KOPT-K1 (cell line): ENCODE data around the gene SIPA1L3.

Source experiments
- H3K27ac ChIP-seq: fragments of 200-600 bp; sonication (generic); 2 replicates; pipeline ENCODE4 v1.5.1; 2016; ENCODE audit warnings: antibody characterized with exemption, mild to moderate bottlenecking, low read depth, low read length; ENCODE audit not compliant: poor library complexity, severe bottlenecking
- H3K36me3 ChIP-seq: fragments of 200-600 bp; sonication (generic); 2 replicates; pipeline ENCODE4 v1.5.1; 2017; ENCODE audit warnings: antibody characterized with exemption, mild to moderate bottlenecking, low read length, moderate library complexity; ENCODE audit not compliant: insufficient read depth
- H3K9me3 ChIP-seq: fragments of 200-600 bp; sonication (generic); 2 replicates; pipeline ENCODE4 v1.5.1; 2017; ENCODE audit warnings: antibody characterized with exemption, low read length, mild to moderate bottlenecking; ENCODE audit not compliant: insufficient read depth, poor library complexity, severe bottlenecking

SIPA1L3 gene

DNA sequence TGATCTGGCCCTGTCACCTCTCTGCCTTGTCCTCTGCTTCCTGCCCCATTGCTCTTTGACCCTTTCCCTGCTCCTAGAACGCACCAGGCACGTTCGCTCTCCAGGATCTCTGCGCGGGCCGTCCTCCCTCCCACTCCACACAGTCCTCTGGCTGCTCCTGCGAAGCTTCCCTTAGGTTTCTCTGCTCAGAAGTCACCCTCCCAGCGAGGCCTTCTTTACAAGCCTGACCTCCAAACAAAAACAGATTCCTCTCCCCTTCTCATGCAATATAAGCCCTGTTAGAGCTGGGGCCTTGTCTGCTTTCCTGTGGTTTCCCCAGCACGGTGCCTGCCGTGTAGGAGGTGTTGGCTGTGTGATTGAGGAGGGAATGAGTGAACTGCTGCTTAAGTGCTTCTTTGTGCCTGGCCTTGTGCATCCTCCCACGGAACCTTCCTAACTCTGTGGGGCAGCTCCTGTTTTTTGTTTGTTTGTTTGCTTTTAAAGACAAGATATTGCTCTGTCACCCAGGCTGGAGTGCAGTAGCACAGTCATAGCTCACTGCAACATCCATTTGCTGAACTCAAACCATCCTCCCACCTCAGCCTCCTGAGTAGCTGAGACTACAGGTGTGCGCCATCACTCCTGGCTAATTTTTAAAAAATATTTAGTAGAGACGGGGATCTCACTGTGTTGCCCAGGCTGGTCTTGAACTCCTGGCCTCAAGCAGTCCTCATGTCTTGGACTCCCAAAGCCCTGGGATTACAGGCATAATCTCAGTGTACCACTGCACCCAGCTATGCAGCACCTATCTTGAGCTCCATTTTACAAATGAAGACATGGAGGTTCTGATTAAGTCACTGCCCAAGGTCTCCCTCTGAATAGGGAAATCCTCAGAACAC is 82.0 kb downstream of the SIPA1L3 start:
- H3K36me3 ChIP-seq, result no peaks in the 10 kb centered on the region
- no peak overlapping the region for H3K27ac ChIP-seq
- no peaks in the 10 kb centered on the region for H3K9me3 ChIP-seq

DNA sequence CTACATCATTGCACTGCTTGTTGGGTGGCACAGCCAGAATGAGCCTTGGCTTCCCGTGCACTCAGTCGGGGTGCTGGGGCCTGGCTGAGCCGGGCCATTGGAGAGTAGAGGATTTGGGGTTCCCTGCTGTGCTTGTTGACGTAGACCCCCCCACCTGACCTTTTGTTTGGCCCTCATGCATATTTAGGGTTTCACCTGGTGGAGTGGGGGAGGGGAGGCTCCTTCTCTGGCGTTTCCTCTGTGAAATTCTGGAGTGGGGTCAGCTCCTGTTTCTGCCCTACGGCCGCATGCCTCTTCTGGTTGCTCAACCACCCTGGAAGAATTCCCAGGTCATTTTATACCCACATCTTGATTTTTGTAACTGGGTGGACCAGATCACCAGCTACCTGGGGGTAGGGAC is 82.8 kb downstream of the SIPA1L3 start:
- H3K36me3 ChIP-seq, result no peaks in the 10 kb centered on the region
- no peaks in the 10 kb centered on the region for H3K9me3 ChIP-seq
- no peak overlapping the region for H3K27ac ChIP-seq

GRCh38 chr19:37990362-37990761 is 83.4 kb downstream of the SIPA1L3 start:
- H3K9me3 ChIP-seq, result no peaks in the 10 kb centered on the region
- H3K27ac ChIP-seq, result no peak overlapping the region
- H3K36me3 ChIP-seq, result no peaks in the 10 kb centered on the region

DNA sequence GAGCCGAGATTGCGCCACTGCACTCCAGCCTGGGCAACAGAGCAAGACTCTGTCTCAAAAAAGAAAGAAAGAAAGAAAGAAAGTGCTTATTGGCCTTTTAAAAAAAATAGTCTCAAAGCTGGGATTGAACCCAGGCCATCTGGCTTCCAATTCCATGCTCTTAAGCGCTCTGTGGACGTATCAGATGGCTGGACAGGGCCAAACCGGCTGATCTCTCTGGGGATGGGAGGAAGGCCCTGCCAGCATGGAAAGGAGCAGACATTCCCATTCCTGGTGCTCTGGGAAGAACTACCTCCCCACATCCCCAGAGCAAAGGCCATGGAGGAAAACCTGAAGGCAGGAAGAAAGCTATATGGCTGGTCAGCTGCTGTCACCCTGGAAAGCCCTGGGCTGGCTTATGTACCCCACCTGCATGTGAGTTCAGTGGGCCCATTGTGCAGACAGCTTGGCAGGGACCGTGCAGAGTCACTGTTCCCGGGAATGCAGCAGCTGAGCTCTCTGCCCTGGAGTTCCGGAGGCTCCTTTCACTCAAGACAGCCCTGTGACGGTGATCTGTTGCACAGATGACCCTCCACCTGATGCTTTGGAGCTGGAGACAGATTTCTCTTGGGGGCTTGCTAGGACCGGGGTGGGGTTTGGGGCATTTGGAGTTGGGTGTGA is 84.3 kb downstream of the SIPA1L3 start:
- Histone ChIP-seq H3K36me3 (no peaks in the 10 kb centered on the region), H3K27ac (no peak overlapping the region), H3K9me3 (no peaks in the 10 kb centered on the region)

- Histone ChIP-seq H3K36me3 (no peaks in the 10 kb centered on the region), H3K9me3 (no peaks in the 10 kb centered on the region), H3K27ac (no peak overlapping the region)
Observed at GRCh38 chr19:37991841-37992248, 84.8 kb downstream of the SIPA1L3 start.

GRCh38 chr19:37992761-37993160 is 85.8 kb downstream of the SIPA1L3 start:
- Histone ChIP-seq H3K36me3 (no peaks in the 10 kb centered on the region), H3K9me3 (no peaks in the 10 kb centered on the region), H3K27ac (no peak overlapping the region)

- no peak overlapping the region for H3K27ac ChIP-seq
- H3K9me3 ChIP-seq, result no peaks in the 10 kb centered on the region
- no peaks in the 10 kb centered on the region for H3K36me3 ChIP-seq
Observed at GRCh38 chr19:37994823-37995130, 87.8 kb downstream of the SIPA1L3 start.

DNA sequence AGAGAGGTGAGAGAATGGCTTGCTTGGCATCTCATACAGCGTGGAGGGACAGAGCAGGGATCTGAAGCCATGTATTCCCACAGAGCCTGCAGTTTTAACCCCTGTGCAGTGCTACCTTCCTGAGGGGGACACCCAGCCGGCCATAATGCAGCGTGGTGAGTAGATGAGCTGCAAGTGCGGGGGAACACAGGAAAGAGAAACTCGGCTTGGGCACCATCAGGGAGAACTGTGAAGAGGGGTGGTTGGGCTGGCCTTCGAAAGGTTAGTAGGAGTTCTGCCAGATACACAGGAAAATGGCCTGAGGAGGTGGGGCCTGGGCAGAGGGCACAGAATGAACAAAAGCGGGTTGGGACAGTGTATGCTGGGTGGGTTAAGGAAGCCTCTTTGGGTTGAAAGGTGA is 88.3 kb downstream of the SIPA1L3 start:
- no peak overlapping the region for H3K27ac ChIP-seq

DNA sequence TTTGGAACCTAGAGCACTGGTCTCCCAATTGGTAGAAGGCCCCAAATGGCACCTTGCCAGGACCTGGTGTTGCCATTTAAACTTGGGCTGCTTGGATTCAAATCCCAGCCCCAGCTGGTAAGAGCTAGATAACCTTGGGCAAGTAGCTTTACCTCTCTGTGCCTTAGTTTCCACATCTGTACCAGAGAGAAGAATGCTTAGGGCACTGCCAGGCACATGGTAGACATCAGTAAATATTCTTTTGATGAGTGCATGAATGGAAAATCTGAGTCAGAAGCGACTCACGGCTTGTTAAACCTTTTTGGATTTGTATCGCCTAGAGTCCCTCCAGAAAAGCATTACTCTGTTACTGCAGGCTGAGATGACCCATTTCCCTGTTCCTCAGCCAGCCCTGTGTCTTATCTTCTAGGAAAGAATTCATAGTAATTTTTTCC is 90.9 kb downstream of the SIPA1L3 start:
- Histone ChIP-seq H3K27ac (no peak overlapping the region), H3K36me3 (no peaks in the 10 kb centered on the region), H3K9me3 (no peaks in the 10 kb centered on the region)

More for the DNA sequence above, 88.3 kb downstream of the SIPA1L3 start:
- Histone ChIP-seq H3K9me3 (no peaks in the 10 kb centered on the region), H3K36me3 (no peaks in the 10 kb centered on the region)

DNA sequence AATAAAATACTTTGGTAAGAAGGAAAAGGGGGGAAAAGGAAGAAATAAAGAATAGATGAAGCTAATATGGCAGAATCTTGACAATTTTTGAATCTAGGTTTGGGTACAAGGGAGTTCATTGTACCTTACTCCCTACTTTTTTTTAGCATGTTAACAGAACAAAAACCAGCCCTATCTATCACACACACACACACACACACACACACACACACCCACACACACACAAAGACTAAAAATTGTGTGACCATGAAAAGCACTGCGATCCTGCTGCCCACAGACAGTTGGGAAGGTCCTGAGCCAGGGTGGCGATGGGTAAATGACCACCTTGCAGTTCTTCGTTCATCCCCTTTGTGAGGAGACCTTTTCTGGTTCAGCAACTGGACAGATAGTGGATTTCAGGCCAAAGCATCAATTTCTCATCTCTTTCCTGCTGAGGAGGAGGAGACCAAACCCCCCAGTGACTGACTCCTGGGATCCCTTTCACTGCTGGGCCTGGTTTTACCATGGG is 91.8 kb downstream of the SIPA1L3 start:
- Histone ChIP-seq H3K27ac (no peak overlapping the region), H3K9me3 (no peaks in the 10 kb centered on the region), H3K36me3 (no peaks in the 10 kb centered on the region)

DNA sequence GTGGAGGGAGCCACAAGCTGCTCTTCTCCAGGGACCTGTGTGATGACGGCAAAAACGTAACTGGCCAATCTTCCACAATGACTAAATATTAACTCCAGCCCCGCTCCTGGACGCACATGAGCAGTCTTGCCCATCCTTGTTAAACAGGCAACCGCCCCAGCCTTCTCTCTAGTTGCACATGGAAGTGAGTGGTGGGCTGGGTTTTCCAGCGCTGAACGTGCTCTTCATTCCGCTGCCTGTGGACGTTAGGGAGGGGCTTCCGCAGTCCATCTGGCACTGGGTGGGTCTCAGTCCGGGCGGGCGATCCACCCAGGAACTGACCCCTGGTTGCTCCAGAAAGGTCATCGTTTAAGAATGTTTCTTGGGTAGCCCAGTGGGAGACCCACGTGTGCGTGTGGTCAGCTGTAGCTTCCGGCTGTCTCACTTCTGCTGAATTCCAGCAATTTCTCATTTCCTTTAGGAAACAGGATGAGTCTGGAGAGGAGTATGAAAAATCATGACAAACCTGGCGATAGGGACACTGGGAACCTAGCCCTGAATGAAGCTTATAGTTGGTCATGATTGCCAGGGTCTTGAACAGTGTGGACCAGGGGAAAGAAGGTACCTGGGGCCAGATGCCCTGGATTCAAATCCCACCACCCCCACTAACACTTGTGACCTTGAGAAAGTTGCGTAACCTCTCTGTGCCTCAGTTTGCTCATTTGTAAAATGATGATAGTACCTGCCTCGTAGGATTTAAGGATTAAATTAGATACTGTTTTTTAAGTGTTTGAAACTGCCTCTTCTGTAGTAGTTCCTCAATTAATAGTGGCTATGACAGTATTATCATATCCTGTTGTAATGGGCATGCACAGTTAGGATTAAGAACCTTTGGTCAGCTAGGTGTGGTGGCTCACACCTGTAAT is 92.6 kb downstream of the SIPA1L3 start:
- Histone ChIP-seq H3K9me3 (no peaks in the 10 kb centered on the region), H3K36me3 (no peaks in the 10 kb centered on the region), H3K27ac (no peak overlapping the region)

- no peaks in the 10 kb centered on the region for H3K9me3 ChIP-seq
- H3K36me3 ChIP-seq, result no peaks in the 10 kb centered on the region
- H3K27ac ChIP-seq, result no peak overlapping the region
Observed at GRCh38 chr19:38001158-38001781, 94.3 kb downstream of the SIPA1L3 start.

DNA sequence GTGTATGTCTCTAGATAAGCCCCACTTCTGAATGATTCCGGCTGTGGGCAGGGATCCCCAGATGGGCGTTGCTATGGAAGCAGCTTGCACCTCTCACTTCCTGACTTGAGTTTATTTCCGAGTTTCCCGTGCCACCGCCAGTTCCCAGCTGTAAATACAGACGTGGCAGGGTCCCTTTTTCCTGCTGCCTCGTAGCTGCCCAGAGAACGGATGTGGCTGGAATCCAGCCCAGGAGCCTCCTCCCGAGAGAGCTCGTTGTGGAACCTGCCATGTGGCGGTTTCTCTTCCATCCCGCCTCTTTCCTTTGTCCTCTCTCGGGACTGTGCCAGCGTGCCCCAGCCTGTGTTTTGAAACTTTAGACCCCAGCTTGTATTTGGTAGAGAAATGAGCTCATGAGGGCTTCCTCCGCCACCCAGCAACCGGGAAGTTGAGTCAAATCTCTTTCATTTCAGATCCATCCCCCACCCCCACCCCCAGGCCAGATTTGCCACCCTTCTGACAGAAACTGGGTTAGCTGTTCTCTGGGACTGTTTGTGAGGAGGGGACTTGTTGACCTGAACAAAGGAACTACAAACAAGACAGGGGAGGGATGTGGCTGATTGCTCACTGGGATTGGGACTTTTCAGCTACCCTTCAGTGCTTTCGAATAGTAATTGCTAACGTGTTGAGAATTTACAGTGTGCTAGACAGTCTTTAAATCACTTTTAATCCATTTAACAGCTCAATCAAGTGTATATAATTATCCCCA is 96.6 kb downstream of the SIPA1L3 start:
- Histone ChIP-seq H3K36me3 (no peaks in the 10 kb centered on the region), H3K27ac (no peak overlapping the region), H3K9me3 (no peaks in the 10 kb centered on the region)

DNA sequence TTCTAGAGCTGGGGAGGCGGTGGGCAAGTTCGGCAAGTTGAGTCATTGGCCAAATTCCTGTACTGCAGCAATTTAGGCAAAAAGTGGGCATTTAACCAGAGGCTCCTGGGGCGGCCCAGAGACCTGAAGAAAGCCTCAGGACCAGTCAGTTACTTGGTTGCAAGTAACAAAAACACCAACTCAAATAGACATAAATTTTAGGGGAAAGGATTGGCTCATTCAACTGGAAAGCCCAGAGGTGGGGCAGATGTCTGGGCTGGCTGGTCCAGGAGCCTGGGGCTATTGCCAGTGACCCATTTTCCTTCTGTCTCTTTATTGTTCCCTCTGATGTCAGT is 97.1 kb downstream of the SIPA1L3 start:
- Histone ChIP-seq H3K9me3 (no peaks in the 10 kb centered on the region), H3K27ac (no peak overlapping the region), H3K36me3 (no peaks in the 10 kb centered on the region)
